SU-DHL-6 (cell line): ENCODE results near the gene RAC2.

Source experiments
- CTCF ChIP-seq: fragments of 200-600 bp; sonication (generic); IDR thresholded peaks from one replicate; pipeline ENCODE4 v1.5.1; 2017; ENCODE audit warnings: antibody characterized with exemption, mild to moderate bottlenecking, low read length, moderate library complexity; ENCODE audit not compliant: insufficient read depth, poor library complexity, severe bottlenecking
- EZH2phosphoT487 ChIP-seq: fragments of 200-600 bp; sonication (generic), shearing (Covaris generic); conservative IDR thresholded peaks from 2 replicates; pipeline ENCODE4 v1.6.1; 2018; ENCODE audit warnings: mild to moderate bottlenecking, antibody characterized with exemption, low read length, moderate library complexity, mixed read lengths

GRCh38 chr22:37179622-37180420, 64.2 kb downstream of the RAC2 start:
- TF ChIP-seq CTCF (no peak), EZH2phosphoT487 (no peak)
